Parathyroid adenoma (tissue), 2 donors: ENCODE measurements around the gene EXOC3L1.

Experiments
- H2AFZ ChIP-seq: fragments of 300-600 bp; sonication (generic); one replicate; pipeline ENCODE4 v1.7.0; 2017; ENCODE audit warnings: antibody characterized with exemption, mild to moderate bottlenecking
- H3K27ac ChIP-seq: fragments of 300-600 bp; sonication (generic); one replicate; pipeline ENCODE4 v1.7.0; 2017
- H3K27me3 ChIP-seq: fragments of 300-600 bp; sonication (generic); one replicate; pipeline ENCODE4 v1.7.0; 2017; ENCODE audit warnings: low read length; ENCODE audit not compliant: control insufficient read depth, insufficient read depth
- H3K36me3 ChIP-seq: fragments of 300-600 bp; sonication (generic); one replicate; pipeline ENCODE4 v1.7.0; 2017; ENCODE audit warnings: low read length; ENCODE audit not compliant: control insufficient read depth, insufficient read depth
- H3K4me1 ChIP-seq: fragments of 300-600 bp; sonication (generic); one replicate; pipeline ENCODE4 v1.7.0; 2017; ENCODE audit warnings: control low read depth
- H3K4me2 ChIP-seq: fragments of 300-600 bp; sonication (generic); one replicate; pipeline ENCODE4 v1.7.0; 2017; ENCODE audit warnings: low read length
- H3K4me3 ChIP-seq: fragments of 300-600 bp; sonication (generic); one replicate; pipeline ENCODE4 v1.7.0; 2017; ENCODE audit warnings: low read depth, low read length
- H3K79me2 ChIP-seq: fragments of 300-600 bp; sonication (generic); one replicate; pipeline ENCODE4 v1.7.0; 2017; ENCODE audit warnings: control low read depth
- H3K9ac ChIP-seq: fragments of 300-600 bp; sonication (generic); one replicate; pipeline ENCODE4 v1.7.0; 2017; ENCODE audit warnings: mild to moderate bottlenecking
- H3K9me3 ChIP-seq: fragments of 300-600 bp; sonication (generic); one replicate; pipeline ENCODE4 v1.7.0; 2017; ENCODE audit warnings: low read length; ENCODE audit not compliant: control insufficient read depth
- CTCF ChIP-seq: fragments of 300-600 bp; sonication (generic); IDR thresholded peaks from one replicate; pipeline ENCODE4 v1.7.0; 2017; ENCODE audit warnings: antibody characterized with exemption, mild to moderate bottlenecking
- donor health status: primary hyperparathyroidism.

Gene EXOC3L1

GRCh38 chr16:67207249-67208091 is 17.5 kb upstream of the EXOC3L1 start:
- Histone ChIP-seq H3K27ac (no peak overlapping the region), H3K4me2 (no peak overlapping the region), H3K9ac (no peak overlapping the region), H3K9me3 (no peaks in the 10 kb centered on the region), H3K36me3 (no peaks in the 10 kb centered on the region), H3K27me3 (no peaks in the 10 kb centered on the region), H3K4me3 (no peak overlapping the region), H3K4me1 (peaks cover 44% of the 10 kb centered on the region), H2AFZ (no peak overlapping the region), H3K79me2 (no peaks in the 10 kb centered on the region)
- no peak for TF ChIP-seq CTCF

- no peak overlapping the region for H3K27ac ChIP-seq
- no peak overlapping the region for H3K9ac ChIP-seq
- H2AFZ ChIP-seq: no peak overlapping the region
- H3K79me2 ChIP-seq: no peaks in the 10 kb centered on the region
- H3K27me3 ChIP-seq: no peaks in the 10 kb centered on the region
- TF ChIP-seq CTCF: no peak
- peaks cover 44% of the 10 kb centered on the region for H3K4me1 ChIP-seq
- no peaks in the 10 kb centered on the region for H3K9me3 ChIP-seq
- H3K4me3 ChIP-seq: no peak overlapping the region
- no peaks in the 10 kb centered on the region for H3K36me3 ChIP-seq
- H3K4me2 ChIP-seq: no peak overlapping the region
Observed at GRCh38 chr16:67206838-67207248, 16.9 kb upstream of the EXOC3L1 start.

GRCh38 chr16:67206129-67206837 is 16.3 kb upstream of the EXOC3L1 start:
- Histone ChIP-seq H3K9me3 (no peaks in the 10 kb centered on the region), H3K36me3 (no peaks in the 10 kb centered on the region), H3K4me1 (peaks cover 39% of the 10 kb centered on the region), H3K4me2 (no peak overlapping the region), H3K27ac (peak overlapping the region; percentile 29), H3K79me2 (no peaks in the 10 kb centered on the region), H3K4me3 (no peak overlapping the region), H2AFZ (no peak overlapping the region), H3K9ac (no peak overlapping the region), H3K27me3 (no peaks in the 10 kb centered on the region)
- no peak for TF ChIP-seq CTCF

GRCh38 chr16:67204076-67204475 is 14.1 kb upstream of the EXOC3L1 start:
- TF ChIP-seq CTCF: no peak
- peaks cover 25% of the 10 kb centered on the region for H3K4me1 ChIP-seq
- H3K27me3 ChIP-seq: no peaks in the 10 kb centered on the region
- no peak overlapping the region for H3K4me2 ChIP-seq
- no peak overlapping the region for H2AFZ ChIP-seq
- no peak overlapping the region for H3K4me3 ChIP-seq
- no peaks in the 10 kb centered on the region for H3K36me3 ChIP-seq
- peak overlapping the region; percentile 86 for H3K27ac ChIP-seq
- H3K9me3 ChIP-seq: no peaks in the 10 kb centered on the region
- H3K79me2 ChIP-seq: no peaks in the 10 kb centered on the region
- H3K9ac ChIP-seq: no peak overlapping the region
